K562 treated with DMSO at 1 percent for 4 hours (cell line): Measurements from ENCODE around the gene IFT22. TPM values are rescaled to one million over a fixed set of nuclear protein-coding genes. Genes with fewer than 3 reads are reported as not detected.

Experiments
- total RNA-seq: library from RNA; unstranded; fragments of 300-600 nt; gene quantifications from 2 replicates; pipeline ENCODE4 v1.2.3, GENCODE V29; 2022; ENCODE audit not compliant: insufficient read depth

The IFT22 gene
- 9.9 and 11.8 TPM in 2 replicates for total RNA-seq

GRCh38 chr7:101321491-101322401 lies at the start of gene IFT22:
Gene IFT22 (minus strand): TSS chr7:101321812. CDS start chr7:101321709, 103 bp downstream.

GRCh38 chr7:101362334-101363195 lies 41.0 kb upstream of the IFT22 start, which contains the start of gene COL26A1:
Gene COL26A1 (plus strand): TSS chr7:101362875. CDS start chr7:101363033, 158 bp downstream.

Other genes with a start within 250 kb of the IFT22 start
- 16.0 and 19.5 TPM in 2 replicates for gene TRIM56, start 236.3 kb downstream of the IFT22 start, total RNA-seq
- 1.9 and 2.1 TPM in 2 replicates for gene SERPINE1, start 194.7 kb downstream of the IFT22 start, total RNA-seq
- gene AP1S1, start 167.3 kb downstream of the IFT22 start, total RNA-seq: 88.2 and 96.0 TPM in 2 replicates
- gene VGF, start 156.2 kb downstream of the IFT22 start, total RNA-seq: 0.46 and 0.95 TPM in 2 replicates
- gene NAT16, start 141.5 kb downstream of the IFT22 start, total RNA-seq: not detected in 2 replicates
- gene MOGAT3, start 120.8 kb downstream of the IFT22 start, total RNA-seq: not detected in 2 replicates
- 59.8 and 75.1 TPM in 2 replicates for gene PLOD3, start 104.2 kb downstream of the IFT22 start, total RNA-seq
- gene ZNHIT1, start 103.6 kb downstream of the IFT22 start, total RNA-seq: 129 and 132 TPM in 2 replicates
- 22.1 and 30.7 TPM in 2 replicates for gene CLDN15, start 84.0 kb downstream of the IFT22 start, total RNA-seq
- gene FIS1, start 76.7 kb downstream of the IFT22 start, total RNA-seq: 147 and 169 TPM in 2 replicates
- 0.58 and 1.2 TPM in 2 replicates for gene COL26A1, start 41.1 kb upstream of the IFT22 start, total RNA-seq